ENCODE data around the gene KIDINS220. TPM values are rescaled to one million over a fixed set of nuclear protein-coding genes. Genes with fewer than 3 reads are reported as not detected.

The KIDINS220 gene
- total and polyA plus RNA-seq, 9 of the 15 experiments (the other 6 are each of a cell fraction or from before 2014, with no cell fraction given) = 15.2 to 48.0 (median 34.4) TPM

DNA sequence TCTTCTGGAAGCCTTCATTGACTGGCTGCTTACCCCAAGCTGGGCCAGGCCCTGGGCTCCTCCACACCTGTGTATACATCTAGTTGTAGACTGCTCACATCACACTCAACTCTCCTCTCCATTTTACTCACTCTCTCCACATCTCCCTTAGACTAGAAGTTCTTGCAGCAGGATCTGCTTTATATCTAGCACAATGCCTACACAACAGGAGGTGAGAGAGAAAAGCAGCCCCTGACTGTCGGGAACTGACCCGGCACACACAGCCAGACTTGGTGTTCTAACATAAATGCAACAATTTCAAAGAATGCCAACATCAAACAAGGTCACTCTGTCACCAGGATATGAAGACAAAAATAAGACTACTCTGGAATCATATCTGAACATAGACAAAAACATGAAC, 5.9 kb downstream of the KIDINS220 start:
- H3K27ac ChIP-seq (ENCODE audit: extremely low read depth, low read depth, low read length) = no peak overlapping the region
- H3K27me3 ChIP-seq (ENCODE audit: control insufficient read depth in 2 of 2, insufficient read depth in 2 of 2, low read length in 2 of 2) = no peaks in the 10 kb centered on the region
- intact Hi-C loops (cut with micrococcal nuclease) = no loop called here
- H4K20me1 ChIP-seq (replicated peaks; ENCODE audit: control insufficient read depth, insufficient read depth, low read length) = peaks cover 5% of the 10 kb centered on the region; the same call in 1 of the 2 replicates
- no peak overlapping the region for H2AFZ ChIP-seq (ENCODE audit: low read depth, low read length)
- CTCF ChIA-PET (ENCODE audit: low intra/inter-chr PET ratio) = no interaction called here
- no peak overlapping the region for H3K4me2 ChIP-seq (ENCODE audit: insufficient read depth, low read length)
- peaks cover 7 to 26% of the 10 kb centered on the region in 2 experiments; a peak in 3 of 5 replicates for H3K4me1 ChIP-seq (replicated peaks in 1 of 2; ENCODE audit: control insufficient read depth in 2 of 2, insufficient read depth in 2 of 2, low read length in 2 of 2)
- H3K4me3 ChIP-seq = no peak overlapping the region
- H3K9me3 ChIP-seq (replicated peaks; ENCODE audit: control insufficient read depth, insufficient read depth, low read depth, low read length) = no peaks in the 10 kb centered on the region
- in situ Hi-C loops (cut with MboI) = no loop called here
- TF ChIP-seq ZNF551 (CRISPR knock-in tag; IDR thresholded peaks at IDR 0.05) = no peak
- no peak for TF ChIP-seq ZNF696 (CRISPR knock-in tag; conservative IDR thresholded peaks at IDR 0.05)
- TF ChIP-seq CHD1 (IDR thresholded peaks at IDR 0.05; ENCODE audit: low read length) = no peak
- TF ChIP-seq WHSC1 (IDR thresholded peaks at IDR 0.05; ENCODE audit: low read length) = no peak
- TF ChIP-seq MAFG (tag; conservative IDR thresholded peaks at IDR 0.05) = no peak
- POLR2A ChIA-PET = interaction anchor here (0.7 kb wide), 1 partner anchor 9 kb away, joined by 3 read pairs; no protein-coding TSS in a partner anchor
- H3K79me2 ChIP-seq (ENCODE audit: control insufficient read depth, insufficient read depth, low read length) = peaks cover 89% of the 10 kb centered on the region
- 88% methylated on average over 2 of the region's 2 CpGs for WGBS (ENCODE audit: insufficient coverage, low coverage, missing lambda C conversion rate)
- no peak overlapping the region for H3K9ac ChIP-seq (ENCODE audit: insufficient read depth in 1 of 2, low read depth in 2 of 2, low read length in 2 of 2)
- peaks cover 4% of the 10 kb centered on the region; the same call in 2 of the 3 replicates for H3K36me3 ChIP-seq (ENCODE audit: control insufficient read depth, insufficient read depth, low read length)
- peaks cover 12% of the 10 kb centered on the region for H3K9me1 ChIP-seq (ENCODE audit: control insufficient read depth, insufficient read depth, low read length)
- ATAC-seq (no peak), DNase-seq (ENCODE audit: extremely low read depth in 1 of 4, low spot score in 3 of 4) (no peak), FAIRE-seq (peak; percentile 11)
- no TSS peak for BruUV-seq (replicated peaks)

DNA sequence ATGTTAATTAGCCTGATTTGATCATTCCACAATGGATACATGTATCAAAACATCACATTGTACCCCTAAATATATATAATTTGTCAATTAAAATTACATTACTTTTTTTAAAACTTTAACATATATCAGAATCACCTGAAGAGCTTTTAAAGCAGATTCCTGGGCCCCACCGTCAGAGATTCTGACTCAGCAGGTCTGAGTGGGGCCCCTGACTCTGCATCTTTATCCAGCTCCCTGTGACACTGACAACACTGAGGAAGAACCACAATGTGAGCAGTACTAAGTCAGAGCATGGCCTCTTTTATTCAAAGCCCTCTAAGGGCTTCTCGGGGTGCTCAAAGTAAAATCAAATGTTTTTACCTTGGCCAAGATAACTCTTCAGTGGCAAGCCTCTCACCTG, 9.7 kb downstream of the KIDINS220 start:
- Histone ChIP-seq H4K20me1 (replicated peaks; ENCODE audit: control insufficient read depth, insufficient read depth, low read length) (no peaks in the 10 kb centered on the region; the same call in 1 of the 2 replicates), H3K79me2 (ENCODE audit: control insufficient read depth, insufficient read depth, low read length) (peaks cover 51% of the 10 kb centered on the region), H3K27me3 (ENCODE audit: control insufficient read depth in 2 of 2, insufficient read depth in 2 of 2, low read length in 2 of 2) (no peaks in the 10 kb centered on the region), H3K9ac (ENCODE audit: insufficient read depth in 1 of 2, low read depth in 2 of 2, low read length in 2 of 2) (peak overlapping the region in 1 of 2 experiments; percentile 20; a peak in 1 of 4 replicates), H2AFZ (ENCODE audit: low read depth, low read length) (no peak overlapping the region), H3K9me1 (ENCODE audit: control insufficient read depth, insufficient read depth, low read length) (peaks cover 8% of the 10 kb centered on the region), H3K9me3 (replicated peaks; ENCODE audit: control insufficient read depth, insufficient read depth, low read depth, low read length) (no peaks in the 10 kb centered on the region), H3K4me3 (no peak overlapping the region), H3K36me3 (ENCODE audit: control insufficient read depth, insufficient read depth, low read length) (peaks cover 20% of the 10 kb centered on the region; the same call in 2 of the 3 replicates), H3K27ac (ENCODE audit: extremely low read depth, low read depth, low read length) (no peak overlapping the region), H3K4me1 (replicated peaks in 1 of 2; ENCODE audit: control insufficient read depth in 2 of 2, insufficient read depth in 2 of 2, low read length in 2 of 2) (peaks cover 4 to 12% of the 10 kb centered on the region in 2 experiments; a peak in 2 of 5 replicates), H3K4me2 (ENCODE audit: insufficient read depth, low read length) (no peak overlapping the region)
- 28% methylated on average over 2 of the region's 2 CpGs for whole genome bisulfite sequencing (ENCODE audit: insufficient coverage, low coverage, missing lambda C conversion rate)
- peak in 1 of 4 experiments; percentile 37 for DNase-seq (ENCODE audit: extremely low read depth in 1 of 4, low spot score in 3 of 4)
- FAIRE-seq = no peak
- no TSS peak for BruUV-seq (replicated peaks)
- CTCF ChIA-PET (ENCODE audit: low intra/inter-chr PET ratio) = no interaction called here
- ATAC-seq = peak; percentile 68
- in situ Hi-C loops (cut with MboI) (no loop called here), intact Hi-C loops (cut with micrococcal nuclease) (no loop called here)
- POLR2A ChIA-PET = interaction anchor here (0.6 to 1.9 kb wide), 3 partner anchors 8 to 501 kb away, joined by 3 to 8 read pairs (median 3); no protein-coding TSS in a partner anchor
- TF ChIP-seq EP400 (IDR thresholded peaks at IDR 0.05) (no peak), CBFA2T3 (IDR thresholded peaks at IDR 0.05) (peak; percentile 89), SREBF2 (CRISPR knock-in tag; IDR thresholded peaks at IDR 0.05) (no peak), ZNF436 (CRISPR knock-in tag; IDR thresholded peaks at IDR 0.05) (no peak), NFE2 (IDR thresholded peaks at IDR 0.05; ENCODE audit: low read depth) (peak; percentile 53), ZNF316 (IDR thresholded peaks at IDR 0.05) (peak; percentile 58)
- TF ChIP-seq, protein P1, sequence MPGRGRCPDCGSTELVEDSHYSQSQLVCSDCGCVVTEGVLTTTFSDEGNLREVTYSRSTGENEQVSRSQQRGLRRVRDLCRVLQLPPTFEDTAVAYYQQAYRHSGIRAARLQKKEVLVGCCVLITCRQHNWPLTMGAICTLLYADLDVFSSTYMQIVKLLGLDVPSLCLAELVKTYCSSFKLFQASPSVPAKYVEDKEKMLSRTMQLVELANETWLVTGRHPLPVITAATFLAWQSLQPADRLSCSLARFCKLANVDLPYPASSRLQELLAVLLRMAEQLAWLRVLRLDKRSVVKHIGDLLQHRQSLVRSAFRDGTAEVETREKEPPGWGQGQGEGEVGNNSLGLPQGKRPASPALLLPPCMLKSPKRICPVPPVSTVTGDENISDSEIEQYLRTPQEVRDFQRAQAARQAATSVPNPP (IDR thresholded peaks at IDR 0.05; ENCODE audit: borderline replicate concordance, insufficient read depth, insufficient read length) = no peak
- TF ChIP-seq, protein P2, sequence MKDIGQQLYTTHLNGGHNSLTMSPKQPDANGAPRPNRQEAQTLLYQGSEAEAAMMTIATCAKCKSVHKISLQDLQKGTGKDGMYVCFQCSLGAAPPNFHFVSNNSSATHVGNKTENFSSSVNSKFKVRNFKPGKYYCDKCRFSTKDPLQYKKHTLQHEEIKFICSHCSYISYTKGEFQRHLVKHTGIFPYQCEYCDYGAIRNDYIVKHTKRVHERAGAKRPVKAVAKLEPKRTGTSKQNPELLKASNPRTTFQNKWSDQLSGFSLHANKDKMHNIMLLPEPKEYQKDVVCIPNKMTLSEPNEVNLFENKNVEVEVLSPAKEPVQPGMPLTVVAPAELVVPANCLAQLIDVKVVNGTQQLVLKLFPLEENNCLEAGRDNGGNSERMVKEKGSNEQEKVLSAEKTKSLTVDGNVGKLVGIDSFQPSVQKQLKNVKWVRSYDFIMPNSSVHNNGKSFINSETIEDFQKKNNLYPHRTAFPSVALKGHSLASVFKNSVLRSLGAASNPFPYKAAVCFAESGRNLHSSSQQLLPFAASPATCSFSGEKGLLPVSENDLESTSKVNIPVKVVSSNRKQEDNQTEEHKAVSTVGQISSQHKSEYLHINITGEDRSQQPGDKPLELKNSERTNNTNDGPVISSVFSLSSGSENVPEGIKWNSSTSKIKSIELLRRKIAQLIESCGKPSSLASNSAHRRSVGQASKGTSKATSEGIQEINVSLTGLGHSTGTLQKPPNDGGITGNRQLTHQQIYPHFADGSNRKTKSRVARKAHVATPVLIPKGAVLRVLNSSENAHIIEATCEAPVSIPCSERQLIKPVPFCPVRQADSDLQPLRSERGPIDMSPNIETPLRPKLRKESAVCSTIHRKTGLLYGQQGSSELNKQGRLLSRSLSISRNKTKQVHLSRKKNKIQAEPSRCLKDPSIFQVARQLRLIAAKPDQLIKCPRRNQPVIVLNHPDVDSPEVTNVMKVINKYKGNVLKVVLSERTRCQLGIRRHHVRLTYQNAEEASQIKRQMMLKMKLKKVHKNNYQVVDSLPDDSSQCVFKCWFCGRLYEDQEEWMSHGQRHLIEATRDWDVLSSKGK (CRISPR knock-in tag; IDR thresholded peaks at IDR 0.05) = no peak

Measured in K562 (cell line).